ENCODE data around the gene HSBP1. TPM values are rescaled to one million over a fixed set of nuclear protein-coding genes. Genes with fewer than 3 reads are reported as not detected.

Gene HSBP1
- total and polyA plus RNA-seq, 2 donors from 2014 or later, result 110 to 192 TPM

DNA sequence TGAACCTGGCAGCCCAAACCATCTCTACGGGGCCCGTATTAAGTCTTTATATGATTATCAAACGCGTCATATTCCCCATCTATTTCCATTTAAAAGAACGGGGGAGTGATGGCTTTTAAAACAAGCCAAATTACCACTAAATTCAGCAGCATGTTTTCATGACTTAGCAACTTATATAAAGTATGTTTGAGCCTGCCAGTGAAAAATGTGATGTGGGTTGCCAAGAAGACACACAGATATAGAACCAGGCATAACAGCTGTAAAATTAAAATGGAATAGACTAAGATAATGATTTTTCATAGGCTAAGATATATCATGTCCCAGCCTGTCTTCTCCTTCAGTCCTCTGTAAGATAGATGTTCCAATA lies 44.8 kb upstream of the HSBP1 start:
- TF ChIP-seq CTCF (IDR thresholded peaks at IDR 0.05; ENCODE audit: borderline replicate concordance, extremely low read depth, insufficient read depth), result no peak
- no peak overlapping the region for H3K27ac ChIP-seq (ENCODE audit: low read depth in 2 of 2, low read length in 2 of 2)
- FAIRE-seq, result no peak
- H3K4me1 ChIP-seq (ENCODE audit: control insufficient read depth in 2 of 3, insufficient read depth in 2 of 3, low read depth in 1 of 3, low read length in 3 of 3), result no peaks in the 10 kb centered on the region
- H3K9me3 ChIP-seq (ENCODE audit: control insufficient read depth in 2 of 3, insufficient read depth in 1 of 3, low read length in 3 of 3), result no peaks in the 10 kb centered on the region
- intact Hi-C loops (cut with DNase I), result no loop called here
- no peak overlapping the region for H3K4me3 ChIP-seq (ENCODE audit: low read length in 3 of 3)
- no peaks in the 10 kb centered on the region for H3K36me3 ChIP-seq (ENCODE audit: control insufficient read depth in 2 of 3, insufficient read depth in 3 of 3, low read length in 3 of 3)
- H3K27me3 ChIP-seq (ENCODE audit: control insufficient read depth, insufficient read depth, low read length), result no peaks in the 10 kb centered on the region
- DNase-seq, result no peak
- H3K9ac ChIP-seq (ENCODE audit: low read length in 3 of 3), result no peak overlapping the region

- Histone ChIP-seq H3K27ac (ENCODE audit: low read depth in 2 of 2, low read length in 2 of 2) (no peak overlapping the region), H3K9me3 (ENCODE audit: control insufficient read depth in 2 of 3, insufficient read depth in 1 of 3, low read length in 3 of 3) (no peaks in the 10 kb centered on the region), H3K4me3 (ENCODE audit: low read length in 3 of 3) (no peak overlapping the region), H3K27me3 (ENCODE audit: control insufficient read depth, insufficient read depth, low read length) (no peaks in the 10 kb centered on the region), H3K9ac (ENCODE audit: low read length in 3 of 3) (no peak overlapping the region), H3K4me1 (ENCODE audit: control insufficient read depth in 2 of 3, insufficient read depth in 2 of 3, low read depth in 1 of 3, low read length in 3 of 3) (no peaks in the 10 kb centered on the region), H3K36me3 (ENCODE audit: control insufficient read depth in 2 of 3, insufficient read depth in 3 of 3, low read length in 3 of 3) (no peaks in the 10 kb centered on the region)
- no peak for TF ChIP-seq CTCF (IDR thresholded peaks at IDR 0.05; ENCODE audit: borderline replicate concordance, extremely low read depth, insufficient read depth)
- FAIRE-seq (no peak), DNase-seq (no peak)
- intact Hi-C loops (cut with DNase I), result no loop called here
Measured at GRCh38 chr16:83768986-83769385, 38.8 kb upstream of the HSBP1 start.

DNA sequence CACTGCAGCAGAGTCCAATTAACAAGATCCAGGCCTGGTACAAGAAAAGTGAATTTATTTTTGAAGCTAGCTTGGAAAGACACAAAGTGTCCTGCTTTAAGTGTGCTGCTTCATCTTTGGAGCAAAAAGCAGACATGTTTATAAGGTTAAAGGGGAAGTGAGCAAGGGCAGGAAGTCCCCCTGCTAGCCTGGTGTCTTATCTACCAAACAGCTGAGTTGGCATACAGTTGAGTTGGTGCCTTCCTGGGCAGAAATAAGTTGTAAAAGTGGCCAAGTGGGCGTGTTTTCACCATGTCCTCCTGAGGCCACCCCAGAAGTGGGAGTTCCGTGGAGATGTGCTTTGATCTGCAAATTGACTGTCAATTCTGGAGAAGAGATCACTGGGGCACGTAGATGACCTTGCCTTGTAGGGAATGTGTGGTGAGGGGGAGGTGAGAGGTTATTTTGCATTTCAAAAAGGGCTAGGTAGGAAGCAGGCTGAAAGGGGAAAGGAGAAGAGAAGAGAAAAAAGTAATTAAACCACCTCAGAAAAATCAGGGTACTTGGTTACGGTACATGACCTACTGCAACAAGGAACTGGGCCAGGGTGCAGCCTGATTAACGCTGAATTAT lies 38.3 kb upstream of the HSBP1 start:
- FAIRE-seq, result no peak
- Histone ChIP-seq H3K27me3 (ENCODE audit: control insufficient read depth, insufficient read depth, low read length) (no peaks in the 10 kb centered on the region), H3K27ac (ENCODE audit: low read depth in 2 of 2, low read length in 2 of 2) (no peak overlapping the region), H3K9me3 (ENCODE audit: control insufficient read depth in 2 of 3, insufficient read depth in 1 of 3, low read length in 3 of 3) (no peaks in the 10 kb centered on the region), H3K9ac (ENCODE audit: low read length in 3 of 3) (no peak overlapping the region), H3K36me3 (ENCODE audit: control insufficient read depth in 2 of 3, insufficient read depth in 3 of 3, low read length in 3 of 3) (no peaks in the 10 kb centered on the region), H3K4me3 (ENCODE audit: low read length in 3 of 3) (no peak overlapping the region), H3K4me1 (ENCODE audit: control insufficient read depth in 2 of 3, insufficient read depth in 2 of 3, low read depth in 1 of 3, low read length in 3 of 3) (no peaks in the 10 kb centered on the region)
- TF ChIP-seq CTCF (IDR thresholded peaks at IDR 0.05; ENCODE audit: borderline replicate concordance, extremely low read depth, insufficient read depth), result no peak
- no peak for DNase-seq
- intact Hi-C loops (cut with DNase I), result no loop called here
